HuH-7.5 (cell line): ENCODE results near the gene ELOF1.
A peak's percentile ranks its signal among the peaks of the same experiment; 100 is the strongest.
"Not testable (repeated sequence)": the region's sequence is repeated elsewhere in the genome, so short reads cannot be mapped to it uniquely, and the experiment has no call there.

ENCODE experiments used
- DNase-seq: peaks from one replicate; pipeline ENCODE4 v3.0.0; 2011; ENCODE audit warnings: low spot score

ELOF1 gene

GRCh38 chr19:11558881-11559828 is at the start of gene ELOF1:
Gene ELOF1, minus strand, starts transcription at chr19:11559230. Its CDS starts 4,883 bp downstream, at chr19:11554347.
- peak; percentile 99 for DNase-seq

- no peak for DNase-seq
Observed at GRCh38 chr19:11606484-11606883, 47.5 kb upstream of the ELOF1 start.

- DNase-seq = not testable (repeated sequence)
Observed at GRCh38 chr19:11599704-11600103, 40.7 kb upstream of the ELOF1 start.

- no peak for DNase-seq
Observed at GRCh38 chr19:11598746-11599145, 39.7 kb upstream of the ELOF1 start.

GRCh38 chr19:11598103-11598483 is 39.1 kb upstream of the ELOF1 start:
- no peak for DNase-seq

- DNase-seq = peak; percentile 97
Observed at GRCh38 chr19:11597202-11598102, 38.4 kb upstream of the ELOF1 start, which contains the start of gene ZNF627. Gene ZNF627, plus strand, starts transcription at chr19:11597483. Its CDS starts 145 bp downstream, at chr19:11597628.

GRCh38 chr19:11596156-11596555 is 37.1 kb upstream of the ELOF1 start:
- no peak for DNase-seq

GRCh38 chr19:11594084-11594483 is 35.1 kb upstream of the ELOF1 start:
- DNase-seq = no peak

- no peak for DNase-seq
Observed at GRCh38 chr19:11587975-11588631, 29.1 kb upstream of the ELOF1 start.

- DNase-seq = peak; percentile 75
Observed at GRCh38 chr19:11587302-11587974, 28.4 kb upstream of the ELOF1 start.

GRCh38 chr19:11586331-11586730 is 27.3 kb upstream of the ELOF1 start:
- DNase-seq = no peak

GRCh38 chr19:11581740-11582139 is 22.7 kb upstream of the ELOF1 start:
- DNase-seq = no peak

GRCh38 chr19:11580116-11580515 is 21.1 kb upstream of the ELOF1 start:
- no peak for DNase-seq

- DNase-seq = no peak
Observed at GRCh38 chr19:11578258-11579142, 19.5 kb upstream of the ELOF1 start.

GRCh38 chr19:11577451-11578257 is 18.6 kb upstream of the ELOF1 start, which contains the start of gene ACP5:
Gene ACP5, minus strand, starts transcription at chr19:11577645. Its CDS starts 328 bp downstream, at chr19:11577317.
- no peak for DNase-seq

- DNase-seq = no peak
Observed at GRCh38 chr19:11576227-11576626, 17.2 kb upstream of the ELOF1 start.

- no peak for DNase-seq
Observed at GRCh38 chr19:11574689-11575088, 15.7 kb upstream of the ELOF1 start.

GRCh38 chr19:11573763-11574162 is 14.7 kb upstream of the ELOF1 start:
- DNase-seq = not testable (repeated sequence)

- DNase-seq = not testable (repeated sequence)
Observed at GRCh38 chr19:11573354-11573753, 14.3 kb upstream of the ELOF1 start.
